ENCODE data around the gene COL11A2. TPM values are rescaled to one million over a fixed set of nuclear protein-coding genes. Genes with fewer than 3 reads are reported as not detected.

The COL11A2 gene
- polyA plus RNA-seq, 1 donor = 5.9 TPM

GRCh38 chr6:33117811-33118277 is 74.4 kb downstream of the COL11A2 start:
- DNase-seq = no peak

- DNase-seq = peak; percentile 19
These were observed 75.2 kb downstream of the COL11A2 start for GRCh38 chr6:33116841-33117711.

DNA sequence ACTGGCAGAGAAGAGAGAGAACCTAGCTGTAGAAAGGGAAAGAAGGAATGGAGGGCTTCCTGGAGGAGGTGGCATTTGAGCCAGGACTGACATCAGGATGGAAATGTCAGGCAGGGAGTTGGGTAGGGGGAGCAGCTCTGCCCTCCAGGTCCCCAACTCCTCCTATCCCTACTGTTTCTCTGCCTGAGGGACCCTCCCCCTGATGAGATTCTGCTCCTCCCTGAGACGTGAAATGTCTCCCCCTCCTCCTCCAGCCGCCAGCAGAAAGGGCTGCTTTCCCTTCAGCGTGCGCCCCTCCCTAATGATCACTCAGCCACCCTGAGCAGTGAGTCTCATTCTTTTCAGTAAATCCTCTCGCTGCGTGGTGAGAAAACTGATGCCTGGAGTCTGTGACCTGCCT is 75.8 kb downstream of the COL11A2 start:
- DNase-seq = no peak

GRCh38 chr6:33114406-33114805 is 77.9 kb downstream of the COL11A2 start:
- no peak for DNase-seq

- DNase-seq = no peak
These were observed 78.5 kb downstream of the COL11A2 start for GRCh38 chr6:33113755-33114154.

Other genes starting within 250 kb of the COL11A2 start
- gene HLA-DMA, start 239.4 kb downstream of the COL11A2 start, polyA plus RNA-seq (ENCODE audit: insufficient read length) = 14.7 TPM
- gene BRD2, start 223.9 kb downstream of the COL11A2 start, polyA plus RNA-seq (ENCODE audit: insufficient read length) = 357 TPM
- 5.9 TPM for gene HLA-DOA, start 182.9 kb downstream of the COL11A2 start, polyA plus RNA-seq (ENCODE audit: insufficient read length)
- gene HLA-DPA1, start 118.8 kb downstream of the COL11A2 start, polyA plus RNA-seq (ENCODE audit: insufficient read length) = 20.2 TPM
- gene HLA-DPB1, start 116.5 kb downstream of the COL11A2 start, polyA plus RNA-seq (ENCODE audit: insufficient read length) = 13.5 TPM
- gene RXRB, start 8.2 kb upstream of the COL11A2 start, polyA plus RNA-seq (ENCODE audit: insufficient read length) = 65.6 TPM
- 115 TPM for gene SLC39A7, start 8.4 kb upstream of the COL11A2 start, polyA plus RNA-seq (ENCODE audit: insufficient read length)
- gene HSD17B8, start 12.2 kb upstream of the COL11A2 start, polyA plus RNA-seq (ENCODE audit: insufficient read length) = 23.9 TPM
- 53.4 TPM for gene RING1, start 16.0 kb upstream of the COL11A2 start, polyA plus RNA-seq (ENCODE audit: insufficient read length)
- gene VPS52, start 79.4 kb upstream of the COL11A2 start, polyA plus RNA-seq (ENCODE audit: insufficient read length) = 100 TPM
- 2,698 TPM for gene RPS18, start 79.6 kb upstream of the COL11A2 start, polyA plus RNA-seq (ENCODE audit: insufficient read length)
- gene B3GALT4, start 84.7 kb upstream of the COL11A2 start, polyA plus RNA-seq (ENCODE audit: insufficient read length) = 4.0 TPM
- 59.7 TPM for gene WDR46, start 96.8 kb upstream of the COL11A2 start, polyA plus RNA-seq (ENCODE audit: insufficient read length)
- gene PFDN6, start 97.1 kb upstream of the COL11A2 start, polyA plus RNA-seq (ENCODE audit: insufficient read length) = 65.4 TPM
- 119 TPM for gene RGL2, start 106.5 kb upstream of the COL11A2 start, polyA plus RNA-seq (ENCODE audit: insufficient read length)
- 37.6 TPM for gene TAPBP, start 121.6 kb upstream of the COL11A2 start, polyA plus RNA-seq (ENCODE audit: insufficient read length)
- gene ZBTB22, start 125.3 kb upstream of the COL11A2 start, polyA plus RNA-seq (ENCODE audit: insufficient read length) = 20.9 TPM
- 59.0 TPM for gene DAXX, start 130.5 kb upstream of the COL11A2 start, polyA plus RNA-seq (ENCODE audit: insufficient read length)
- gene KIFC1, start 199.4 kb upstream of the COL11A2 start, polyA plus RNA-seq (ENCODE audit: insufficient read length) = 62.9 TPM
- gene PHF1, start 218.5 kb upstream of the COL11A2 start, polyA plus RNA-seq (ENCODE audit: insufficient read length) = 68.8 TPM
- 211 TPM for gene CUTA, start 225.6 kb upstream of the COL11A2 start, polyA plus RNA-seq (ENCODE audit: insufficient read length)
- 40.9 TPM for gene SYNGAP1, start 227.6 kb upstream of the COL11A2 start, polyA plus RNA-seq (ENCODE audit: insufficient read length)

Measured in left kidney (tissue), 2 donors.